SKM-1 treated with dmso at 0.1 percent for 144 hours (cell line): ENCODE results near the gene SDC4.
A peak's percentile ranks its signal among the peaks of the same experiment; 100 is the strongest.

Experiments
- DNase-seq: peaks from one replicate; lab custom pipeline; 2025; ENCODE audit not compliant: unreplicated experiment; lab: John Stamatoyannopoulos, UW

The SDC4 gene

DNA sequence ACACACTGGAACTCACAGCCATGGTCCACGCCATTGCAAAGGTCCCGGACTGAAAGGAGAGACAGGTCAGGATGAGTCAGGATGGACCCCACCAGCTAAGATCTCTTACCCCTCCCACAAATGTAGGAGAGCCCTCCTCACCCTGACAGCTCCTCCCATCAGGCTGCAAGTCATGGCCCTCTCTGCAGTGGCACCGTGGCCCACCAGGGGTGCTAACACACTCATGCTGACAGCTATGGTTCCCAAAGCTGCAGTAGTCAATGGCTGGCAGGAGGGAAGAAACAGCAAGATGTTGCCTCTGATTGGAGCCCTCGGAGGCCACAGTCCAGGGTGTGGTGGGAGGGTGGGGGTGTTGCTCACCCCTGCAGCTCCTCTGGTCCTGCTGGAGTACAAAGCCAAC, 47.3 kb downstream of the SDC4 start:
- peak; percentile 17 for DNase-seq

DNA sequence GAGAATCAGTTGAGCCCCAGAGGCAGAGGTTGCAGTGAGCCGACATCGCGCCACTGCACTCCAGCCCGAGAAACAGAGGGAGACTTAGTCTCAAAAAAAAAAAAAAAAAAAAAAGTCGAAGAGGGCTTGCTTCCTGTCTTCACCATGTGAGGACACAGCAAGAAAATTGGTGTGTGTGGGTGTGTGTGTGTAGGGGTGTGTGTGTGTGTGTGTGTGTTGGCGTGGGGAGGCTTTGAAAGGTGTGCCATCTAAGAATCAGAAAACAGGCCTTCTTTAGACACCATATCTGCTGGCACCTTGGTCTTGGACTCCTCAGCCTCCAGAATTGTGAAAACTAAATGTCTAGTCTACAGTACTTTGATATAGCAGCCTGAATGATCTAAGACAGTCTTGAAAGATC, 48.4 kb downstream of the SDC4 start:
- DNase-seq: no peak

- no peak for DNase-seq
Observed at GRCh38 chr20:45297786-45298497, 50.3 kb downstream of the SDC4 start.

- DNase-seq: no peak
Observed at GRCh38 chr20:45294659-45295058, 53.6 kb downstream of the SDC4 start.

DNA sequence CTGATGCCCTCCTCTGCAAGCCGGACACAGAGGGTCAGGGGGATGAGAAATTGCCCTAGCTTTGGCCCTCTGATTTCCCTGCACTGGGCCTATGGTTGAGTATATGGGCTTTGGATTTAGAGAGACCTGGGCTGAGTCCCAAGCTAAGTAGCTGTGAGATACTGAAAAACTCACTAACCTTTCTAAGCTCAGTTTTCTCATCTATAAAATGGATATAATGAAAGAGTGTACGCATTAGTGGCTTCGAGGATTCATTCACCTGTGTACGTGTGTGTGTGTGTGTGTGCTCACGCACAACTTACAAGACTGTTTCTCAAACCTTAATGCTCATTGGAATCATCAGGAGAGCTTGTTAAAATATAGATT, 54.2 kb downstream of the SDC4 start:
- DNase-seq: no peak

DNA sequence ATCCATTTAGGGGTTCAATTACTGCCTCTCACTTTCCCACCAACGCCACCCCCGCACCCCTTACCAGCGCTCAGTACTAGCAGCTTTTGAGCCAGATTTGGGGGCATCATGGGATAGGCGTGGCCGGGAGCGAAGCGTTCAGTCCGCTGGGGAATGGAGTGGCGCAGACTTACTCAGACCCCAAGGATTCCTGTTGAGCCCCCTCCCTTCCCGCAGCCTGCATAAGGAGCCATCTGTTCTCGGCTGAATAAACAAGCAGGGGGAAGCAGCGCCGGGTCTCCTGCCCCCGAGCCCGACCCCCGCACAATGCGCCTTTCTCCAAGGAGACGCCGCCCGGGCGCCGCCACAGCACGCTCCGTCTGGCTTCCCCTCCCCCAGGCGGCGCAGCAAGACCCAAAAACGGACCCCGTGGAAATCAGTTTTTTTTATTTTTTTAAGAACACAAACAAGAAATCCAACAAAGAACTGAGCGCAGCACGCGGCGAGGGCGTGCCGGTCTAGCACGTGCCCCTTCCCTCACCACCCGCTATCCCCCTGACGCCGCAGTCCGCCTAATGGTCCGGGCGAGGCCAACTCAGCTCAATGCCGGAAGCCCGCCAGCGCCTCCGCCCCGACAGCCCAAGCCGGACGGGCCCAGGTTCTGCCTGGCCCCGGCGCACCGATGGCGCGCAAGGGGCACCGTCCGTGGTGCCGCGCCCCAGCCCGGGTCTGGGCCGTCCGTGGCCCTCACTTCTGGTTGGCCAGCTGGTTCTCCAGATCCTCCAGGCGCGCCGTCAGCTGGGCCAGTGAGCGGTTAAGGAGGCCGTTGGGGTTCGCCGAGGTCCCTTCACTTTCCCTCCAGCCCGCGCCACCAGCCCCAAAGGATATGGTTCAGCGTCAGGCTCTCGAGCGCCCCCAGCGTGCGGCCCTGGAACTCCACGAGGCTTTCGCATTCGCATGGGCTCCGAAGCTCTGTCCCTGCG, 54.9 kb downstream of the SDC4 start:
- DNase-seq: peak; percentile 79

- DNase-seq: no peak
Observed at GRCh38 chr20:45292343-45292742, 55.9 kb downstream of the SDC4 start.

DNA sequence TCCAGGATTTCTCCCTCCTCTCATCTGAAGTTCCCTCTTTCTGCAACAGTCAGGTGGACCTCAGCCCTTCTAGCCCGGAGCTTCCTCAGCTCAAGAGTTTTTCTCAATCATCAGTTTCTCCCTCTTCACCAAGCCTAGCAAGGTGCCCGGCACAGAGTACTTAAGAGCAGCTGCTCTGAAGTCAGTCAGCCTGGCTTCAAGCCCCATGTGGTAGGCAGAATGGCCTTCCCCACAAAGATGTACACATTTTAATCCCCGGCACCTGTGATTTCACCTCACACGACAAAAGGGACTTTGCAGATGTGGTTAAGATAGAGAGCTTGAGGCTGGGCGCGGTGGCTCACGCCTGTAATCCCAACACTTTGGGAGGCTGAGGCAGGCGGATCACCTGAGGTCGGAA, 56.7 kb downstream of the SDC4 start:
- DNase-seq: no peak

GRCh38 chr20:45290677-45291355, 57.4 kb downstream of the SDC4 start:
- DNase-seq: peak; percentile 73

- DNase-seq: no peak
Observed at GRCh38 chr20:45289942-45290676, 58.1 kb downstream of the SDC4 start.

DNA sequence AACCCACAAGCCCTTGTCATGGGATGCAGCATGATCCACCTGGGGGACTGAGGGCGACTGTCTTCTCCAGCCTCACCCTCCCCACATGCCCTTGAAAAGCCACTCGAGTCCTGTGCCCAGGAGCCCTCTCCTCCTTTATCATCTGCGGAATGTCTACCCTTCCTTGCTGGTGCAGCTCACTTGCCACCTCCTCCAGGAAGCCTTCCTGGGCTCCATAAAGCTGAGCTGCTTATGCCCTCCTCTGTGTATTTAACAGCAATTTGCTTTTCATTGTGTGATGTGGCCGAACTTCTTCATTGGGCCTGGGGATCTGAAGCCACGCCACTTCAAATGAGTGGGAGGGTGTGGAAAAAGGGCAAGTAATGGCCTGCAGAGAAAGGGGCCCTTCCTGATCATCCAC, 59.4 kb downstream of the SDC4 start:
- DNase-seq: no peak

GRCh38 chr20:45288376-45288775, 59.8 kb downstream of the SDC4 start:
- DNase-seq: no peak

- DNase-seq: no peak
Observed at GRCh38 chr20:45283551-45284057, 64.6 kb downstream of the SDC4 start.

DNA sequence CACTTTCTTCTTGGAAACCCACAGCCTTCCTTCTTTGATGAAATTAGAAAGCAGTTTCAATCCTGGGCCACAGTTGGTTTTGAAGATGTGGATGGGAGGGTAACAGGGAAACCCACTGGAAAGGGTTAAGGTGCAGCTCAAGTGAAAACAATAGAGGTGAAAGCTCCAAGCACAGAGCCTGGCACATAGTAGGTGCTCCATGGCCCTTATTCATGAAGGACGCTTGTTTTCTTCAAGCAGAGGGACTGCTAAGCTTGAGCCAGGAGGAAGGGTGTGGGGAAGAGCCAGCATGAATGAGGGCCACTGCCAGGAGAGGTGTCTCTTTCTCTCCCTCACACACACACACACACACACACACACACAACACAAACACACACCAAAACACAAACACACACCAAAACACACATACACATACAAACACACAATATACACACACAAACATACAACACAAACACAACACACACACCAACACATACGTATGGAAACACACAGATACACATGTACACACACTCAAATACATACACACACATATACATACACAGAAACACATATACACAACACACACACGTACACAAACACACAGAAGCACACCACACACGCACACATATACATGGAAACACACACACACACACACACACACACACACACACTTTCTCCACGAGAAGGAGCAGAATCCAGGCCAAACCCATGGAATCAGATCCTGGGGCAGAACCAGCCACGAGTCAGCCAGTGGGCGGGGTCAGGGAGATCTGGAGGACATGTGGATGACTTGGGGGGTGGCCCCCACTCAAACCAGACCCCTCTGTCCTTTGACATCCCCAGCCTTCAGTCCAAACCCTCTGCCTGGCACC, 65.3 kb downstream of the SDC4 start:
- no peak for DNase-seq

GRCh38 chr20:45279992-45280391, 68.2 kb downstream of the SDC4 start:
- DNase-seq: no peak

DNA sequence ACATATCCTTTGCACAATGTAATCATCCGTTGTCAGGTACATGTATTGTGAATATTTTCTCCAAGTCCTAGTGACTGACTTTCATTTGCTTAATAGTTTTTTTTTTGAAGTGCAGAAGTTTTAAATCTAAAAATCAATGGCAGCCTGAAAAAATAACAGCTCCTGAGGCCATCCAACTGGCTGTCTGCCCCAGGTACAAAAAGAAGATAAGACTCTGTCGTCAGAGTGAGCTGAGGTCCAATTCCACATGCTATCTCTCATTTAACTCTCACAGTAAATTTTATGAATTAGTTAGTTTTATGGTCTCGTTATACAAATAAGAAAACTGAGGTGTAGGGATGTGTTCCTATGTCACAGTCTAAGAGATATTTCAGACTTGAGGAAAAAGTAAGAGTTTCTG, 72.9 kb downstream of the SDC4 start:
- DNase-seq: no peak
